Brain microvascular endothelial cell (primary cell): ENCODE measurements around the gene SPACA6.

ENCODE experiments used
- DNase-seq: peaks from one replicate; pipeline ENCODE4 v3.0.0-alpha.2; 2020
- H3K27ac ChIP-seq: fragments of 250-450 bp; sonication (Bioruptor Pico); 2 replicates; pipeline ENCODE4 v1.5.1; 2020; ENCODE audit warnings: mild to moderate bottlenecking, moderate library complexity
- H3K27me3 ChIP-seq: fragments of 250-450 bp; sonication (Bioruptor Pico); replicated peaks from 2 replicates; pipeline ENCODE4 v1.5.1; 2020; ENCODE audit warnings: mild to moderate bottlenecking
- H3K36me3 ChIP-seq: fragments of 250-450 bp; sonication (Bioruptor Pico); replicated peaks from 2 replicates; pipeline ENCODE4 v1.5.1; 2020; ENCODE audit warnings: mild to moderate bottlenecking
- H3K4me3 ChIP-seq: 2 replicates; pipeline ENCODE4 v1.5.1; 2011; ENCODE audit warnings: low read depth, mild to moderate bottlenecking, control low read depth, low read length, moderate library complexity
- CTCF ChIP-seq: IDR thresholded peaks from 2 replicates; pipeline ENCODE4 v1.5.1; 2011; ENCODE audit warnings: low read depth, mild to moderate bottlenecking, moderate library complexity, low read length, control low read depth, inconsistent platforms; ENCODE audit errors: missing control alignments
- in situ Hi-C: cut with HindIII; loops from 2 replicates; pipeline ENCODE4 v1.10.0; 2017; ENCODE audit warnings: low sequenced_read_pairs, low pct_ligation_motif_present

SPACA6 gene

GRCh38 chr19:51719251-51719988 lies 26.3 kb downstream of the SPACA6 start:
- no peak for DNase-seq
- no peak for TF ChIP-seq CTCF
- H3K4me3 ChIP-seq: peak overlapping the region; percentile 41
- in situ Hi-C loops: no loop called here
- H3K36me3 ChIP-seq: no peaks in the 10 kb centered on the region
- H3K27ac ChIP-seq: no peak overlapping the region
- peaks cover 10% of the 10 kb centered on the region for H3K27me3 ChIP-seq

- TF ChIP-seq CTCF: no peak
- Histone ChIP-seq H3K27ac (no peak overlapping the region), H3K36me3 (no peaks in the 10 kb centered on the region), H3K4me3 (peak overlapping the region; percentile 26), H3K27me3 (peaks cover 13% of the 10 kb centered on the region)
- DNase-seq: no peak
- in situ Hi-C loops: no loop called here
Observed at GRCh38 chr19:51721905-51722304, 28.8 kb downstream of the SPACA6 start.

GRCh38 chr19:51722492-51722891 lies 29.4 kb downstream of the SPACA6 start:
- Histone ChIP-seq H3K36me3 (no peaks in the 10 kb centered on the region), H3K4me3 (peak overlapping the region; percentile 47), H3K27me3 (peaks cover 13% of the 10 kb centered on the region), H3K27ac (no peak overlapping the region)
- TF ChIP-seq CTCF: no peak
- in situ Hi-C loops: no loop called here
- DNase-seq: no peak

- TF ChIP-seq CTCF: no peak
- Histone ChIP-seq H3K27ac (no peak overlapping the region), H3K36me3 (no peaks in the 10 kb centered on the region), H3K27me3 (peaks cover 5% of the 10 kb centered on the region), H3K4me3 (no peak overlapping the region)
- in situ Hi-C loops: no loop called here
- no peak for DNase-seq
Observed at GRCh38 chr19:51724543-51724942, 31.4 kb downstream of the SPACA6 start.

- in situ Hi-C loops: no loop called here
- Histone ChIP-seq H3K36me3 (no peaks in the 10 kb centered on the region), H3K4me3 (no peak overlapping the region), H3K27me3 (peaks cover 2% of the 10 kb centered on the region), H3K27ac (peak overlapping the region; percentile 60)
- TF ChIP-seq CTCF: no peak
- peak; percentile 64 for DNase-seq
Observed at GRCh38 chr19:51726049-51726448, 32.9 kb downstream of the SPACA6 start.

- TF ChIP-seq CTCF: no peak
- DNase-seq: peak; percentile 16
- peaks cover 2% of the 10 kb centered on the region for H3K27me3 ChIP-seq
Observed at GRCh38 chr19:51727349-51727880, 34.3 kb downstream of the SPACA6 start.

More at GRCh38 chr19:51727349-51727880, 34.3 kb downstream of the SPACA6 start:
- in situ Hi-C loops: no loop called here
- Histone ChIP-seq H3K36me3 (no peaks in the 10 kb centered on the region), H3K4me3 (no peak overlapping the region), H3K27ac (peak overlapping the region; percentile 22)
